GM13977 (cell line): ENCODE data around the gene ABHD15.

ENCODE experiments used
- DNase-seq: peaks from one replicate; pipeline ENCODE4 v3.0.0; 2012; ENCODE audit warnings: low spot score
- CTCF ChIP-seq: IDR thresholded peaks from 2 replicates; pipeline ENCODE4 v1.5.1; 2012; ENCODE audit warnings: mild to moderate bottlenecking, control low read depth; ENCODE audit not compliant: insufficient read depth; ENCODE audit errors: extremely low read depth, missing control alignments
- in situ Hi-C: fragments of 300-500 bp; cut with MboI; formaldehyde crosslinking; loops from one replicate; pipeline ENCODE4 v1.12.0; 2022; ENCODE audit warnings: low sequenced_read_pairs, low pct_unique_long_range_greater_than_20kb, mixed read lengths, inconsistent platforms; ENCODE audit not compliant: unreplicated experiment

Gene ABHD15

GRCh38 chr17:29587591-29587990 lies 20.8 kb upstream of the ABHD15 start:
- no peak for DNase-seq
- no peak for TF ChIP-seq CTCF
- in situ Hi-C loops: no loop called here

GRCh38 chr17:29586676-29587469 lies 20.0 kb upstream of the ABHD15 start:
- DNase-seq: no peak
- in situ Hi-C loops: no loop called here
- TF ChIP-seq CTCF: no peak

- DNase-seq: peak; percentile 59
- TF ChIP-seq CTCF: peak; percentile 62
- in situ Hi-C loops: no loop called here
Observed at GRCh38 chr17:29585080-29585751, 18.4 kb upstream of the ABHD15 start.

- in situ Hi-C loops: no loop called here
- no peak for TF ChIP-seq CTCF
- no peak for DNase-seq
Observed at GRCh38 chr17:29584452-29585079, 17.7 kb upstream of the ABHD15 start.

GRCh38 chr17:29583324-29584248 lies 16.7 kb upstream of the ABHD15 start:
- in situ Hi-C loops: no loop called here
- DNase-seq: no peak
- TF ChIP-seq CTCF: no peak

GRCh38 chr17:29582772-29583171 lies 15.9 kb upstream of the ABHD15 start:
- TF ChIP-seq CTCF: no peak
- no peak for DNase-seq
- in situ Hi-C loops: no loop called here
